ENCODE measurements around the gene REST.

REST gene

GRCh38 chr4:56999751-57000150, 92.1 kb downstream of the REST start:
- no peak for TF ChIP-seq CTCF (IDR thresholded peaks at IDR 0.05; ENCODE audit: control extremely low read depth, extremely low read depth, low read depth, missing control alignments)
- ChIA-PET CTCF (interaction anchor here (1.5 to 2.0 kb wide), 2 partner anchors 9 to 11 kb away, joined by 4 to 12 read pairs; no protein-coding TSS in a partner anchor), POLR2A (no interaction called here)
- DNase-seq (ENCODE audit: extremely low spot score) = no peak

- ChIA-PET POLR2A (interaction anchor here (0.6 to 1.2 kb wide), 2 partner anchors 36 kb away, joined by 3 to 4 read pairs; partner anchors contain the start of gene NOA1), CTCF (interaction anchor here (0.6 to 2.6 kb wide), 3 partner anchors 13 to 25 kb away, joined by 3 to 7 read pairs (median 4); no protein-coding TSS in a partner anchor)
- DNase-seq (ENCODE audit: extremely low spot score) = no peak
- TF ChIP-seq CTCF (IDR thresholded peaks at IDR 0.05; ENCODE audit: control extremely low read depth, extremely low read depth, low read depth, missing control alignments) = no peak
Measured at GRCh38 chr4:57013543-57014120, 105.9 kb downstream of the REST start.

Measured in GM10248 (cell line).